Measurements from ENCODE around the gene CYP27B1. TPM values are rescaled to one million over a fixed set of nuclear protein-coding genes. Genes with fewer than 3 reads are reported as not detected.
A peak's percentile ranks its signal among the peaks of the same experiment; 100 is the strongest.

Gene CYP27B1
- total and polyA plus RNA-seq, 9 of the 15 experiments (the other 6 are each of a cell fraction or from before 2014, with no cell fraction given) = 0.18 to 4.2 (median 1.8) TPM

DNA sequence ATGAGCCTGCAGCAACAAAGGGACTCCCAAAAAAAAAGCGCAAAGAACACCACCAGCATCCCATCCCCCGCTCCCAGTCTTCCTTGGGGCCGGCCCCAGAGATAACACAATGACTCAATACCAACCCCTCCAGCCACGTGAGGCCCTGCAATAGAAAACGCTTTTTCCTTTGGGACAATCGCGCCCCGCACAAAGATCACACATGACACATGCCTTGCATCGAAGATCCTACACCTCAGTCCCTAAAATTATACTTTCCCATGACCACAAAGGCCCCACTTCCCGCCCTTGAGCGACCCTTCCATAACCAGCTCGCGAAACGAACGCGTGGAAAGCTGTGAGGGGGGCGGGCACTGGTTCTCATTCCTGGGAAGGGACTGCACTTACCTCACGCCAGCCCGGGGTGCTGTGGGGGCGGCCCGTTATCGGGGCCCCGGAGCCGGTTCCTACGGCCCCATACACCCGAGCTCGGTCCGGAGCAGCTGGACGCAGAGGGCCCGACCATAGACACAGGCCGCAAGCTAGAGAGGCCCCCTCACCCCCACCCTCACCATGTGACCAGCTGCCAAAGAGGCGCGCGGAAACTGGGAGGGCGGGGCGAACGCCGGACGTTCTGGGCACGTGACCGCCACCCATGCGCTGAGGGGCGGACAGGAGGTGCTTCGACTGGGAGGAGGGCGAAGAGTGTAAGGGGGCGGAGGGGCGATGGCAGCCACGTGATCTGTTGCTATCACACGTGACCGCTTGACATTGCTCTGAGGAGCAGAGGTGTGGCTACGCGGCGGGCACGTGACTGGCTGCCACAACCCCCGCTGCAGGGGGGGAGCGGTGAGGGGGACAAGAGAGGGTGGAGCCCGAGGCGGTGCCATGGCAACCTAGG, 14.8 kb downstream of the CYP27B1 start, which contains the start of gene CDK4 (continued):
- TF ChIP-seq ZFP36 (IDR thresholded peaks at IDR 0.05; ENCODE audit: low read depth, low read length, partially characterized antibody) = no peak
- peak; percentile 30; the same call in 1 of the 2 replicates for TF ChIP-seq ZBTB43 (CRISPR knock-in tag; IDR thresholded peaks at IDR 0.05)
- TF ChIP-seq, protein P1, sequence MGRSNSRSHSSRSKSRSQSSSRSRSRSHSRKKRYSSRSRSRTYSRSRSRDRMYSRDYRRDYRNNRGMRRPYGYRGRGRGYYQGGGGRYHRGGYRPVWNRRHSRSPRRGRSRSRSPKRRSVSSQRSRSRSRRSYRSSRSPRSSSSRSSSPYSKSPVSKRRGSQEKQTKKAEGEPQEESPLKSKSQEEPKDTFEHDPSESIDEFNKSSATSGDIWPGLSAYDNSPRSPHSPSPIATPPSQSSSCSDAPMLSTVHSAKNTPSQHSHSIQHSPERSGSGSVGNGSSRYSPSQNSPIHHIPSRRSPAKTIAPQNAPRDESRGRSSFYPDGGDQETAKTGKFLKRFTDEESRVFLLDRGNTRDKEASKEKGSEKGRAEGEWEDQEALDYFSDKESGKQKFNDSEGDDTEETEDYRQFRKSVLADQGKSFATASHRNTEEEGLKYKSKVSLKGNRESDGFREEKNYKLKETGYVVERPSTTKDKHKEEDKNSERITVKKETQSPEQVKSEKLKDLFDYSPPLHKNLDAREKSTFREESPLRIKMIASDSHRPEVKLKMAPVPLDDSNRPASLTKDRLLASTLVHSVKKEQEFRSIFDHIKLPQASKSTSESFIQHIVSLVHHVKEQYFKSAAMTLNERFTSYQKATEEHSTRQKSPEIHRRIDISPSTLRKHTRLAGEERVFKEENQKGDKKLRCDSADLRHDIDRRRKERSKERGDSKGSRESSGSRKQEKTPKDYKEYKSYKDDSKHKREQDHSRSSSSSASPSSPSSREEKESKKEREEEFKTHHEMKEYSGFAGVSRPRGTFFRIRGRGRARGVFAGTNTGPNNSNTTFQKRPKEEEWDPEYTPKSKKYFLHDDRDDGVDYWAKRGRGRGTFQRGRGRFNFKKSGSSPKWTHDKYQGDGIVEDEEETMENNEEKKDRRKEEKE (IDR thresholded peaks at IDR 0.05; ENCODE audit: borderline replicate concordance in 1 of 2, control insufficient read depth in 1 of 2, low read depth in 2 of 2, low read length in 1 of 2) = 0 out of 4 replicates have a peak, but pooled peaks of 1 of the 2 experiments have one; percentile 25
- TF ChIP-seq MBD2 (IDR thresholded peaks at IDR 0.05; ENCODE audit: borderline replicate concordance, low read depth) = peak; percentile 54; the same call in 1 of the 2 replicates
- peak; percentile 83 for TF ChIP-seq E2F3 (CRISPR knock-in tag; IDR thresholded peaks at IDR 0.05)
- peak; percentile 73 for TF ChIP-seq POLR2B (IDR thresholded peaks at IDR 0.05; ENCODE audit: low read depth, partially characterized antibody)
- peak; percentile 99 for TF ChIP-seq TFAP4 (CRISPR knock-in tag; IDR thresholded peaks at IDR 0.05; ENCODE audit: borderline replicate concordance)
- no peak for TF ChIP-seq ZNF583 (CRISPR knock-in tag; IDR thresholded peaks at IDR 0.05)
- peak; percentile 75; the same call in 1 of the 2 replicates for TF ChIP-seq ZNF644 (tag; IDR thresholded peaks at IDR 0.05; ENCODE audit: low read depth)
- TF ChIP-seq, protein P2, sequence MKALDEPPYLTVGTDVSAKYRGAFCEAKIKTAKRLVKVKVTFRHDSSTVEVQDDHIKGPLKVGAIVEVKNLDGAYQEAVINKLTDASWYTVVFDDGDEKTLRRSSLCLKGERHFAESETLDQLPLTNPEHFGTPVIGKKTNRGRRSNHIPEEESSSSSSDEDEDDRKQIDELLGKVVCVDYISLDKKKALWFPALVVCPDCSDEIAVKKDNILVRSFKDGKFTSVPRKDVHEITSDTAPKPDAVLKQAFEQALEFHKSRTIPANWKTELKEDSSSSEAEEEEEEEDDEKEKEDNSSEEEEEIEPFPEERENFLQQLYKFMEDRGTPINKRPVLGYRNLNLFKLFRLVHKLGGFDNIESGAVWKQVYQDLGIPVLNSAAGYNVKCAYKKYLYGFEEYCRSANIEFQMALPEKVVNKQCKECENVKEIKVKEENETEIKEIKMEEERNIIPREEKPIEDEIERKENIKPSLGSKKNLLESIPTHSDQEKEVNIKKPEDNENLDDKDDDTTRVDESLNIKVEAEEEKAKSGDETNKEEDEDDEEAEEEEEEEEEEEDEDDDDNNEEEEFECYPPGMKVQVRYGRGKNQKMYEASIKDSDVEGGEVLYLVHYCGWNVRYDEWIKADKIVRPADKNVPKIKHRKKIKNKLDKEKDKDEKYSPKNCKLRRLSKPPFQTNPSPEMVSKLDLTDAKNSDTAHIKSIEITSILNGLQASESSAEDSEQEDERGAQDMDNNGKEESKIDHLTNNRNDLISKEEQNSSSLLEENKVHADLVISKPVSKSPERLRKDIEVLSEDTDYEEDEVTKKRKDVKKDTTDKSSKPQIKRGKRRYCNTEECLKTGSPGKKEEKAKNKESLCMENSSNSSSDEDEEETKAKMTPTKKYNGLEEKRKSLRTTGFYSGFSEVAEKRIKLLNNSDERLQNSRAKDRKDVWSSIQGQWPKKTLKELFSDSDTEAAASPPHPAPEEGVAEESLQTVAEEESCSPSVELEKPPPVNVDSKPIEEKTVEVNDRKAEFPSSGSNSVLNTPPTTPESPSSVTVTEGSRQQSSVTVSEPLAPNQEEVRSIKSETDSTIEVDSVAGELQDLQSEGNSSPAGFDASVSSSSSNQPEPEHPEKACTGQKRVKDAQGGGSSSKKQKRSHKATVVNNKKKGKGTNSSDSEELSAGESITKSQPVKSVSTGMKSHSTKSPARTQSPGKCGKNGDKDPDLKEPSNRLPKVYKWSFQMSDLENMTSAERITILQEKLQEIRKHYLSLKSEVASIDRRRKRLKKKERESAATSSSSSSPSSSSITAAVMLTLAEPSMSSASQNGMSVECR (CRISPR knock-in tag; IDR thresholded peaks at IDR 0.05) = peak; percentile 90
- TF ChIP-seq MTA3 (IDR thresholded peaks at IDR 0.05; ENCODE audit: borderline replicate concordance) = 0 out of 2 replicates have a peak, but pooled peaks have one; percentile 62
- TF ChIP-seq ELF4 (CRISPR knock-in tag; IDR thresholded peaks at IDR 0.05) = no peak
- no peak for TF ChIP-seq ZNF77 (CRISPR knock-in tag; IDR thresholded peaks at IDR 0.05)
- peak; percentile 28; the same call in 1 of the 2 replicates for TF ChIP-seq ZEB2 (IDR thresholded peaks at IDR 0.05)
- TF ChIP-seq BHLHE40 (IDR thresholded peaks at IDR 0.05; ENCODE audit: low read length) = peak; percentile 100
- TF ChIP-seq ZNF586 (CRISPR knock-in tag; conservative IDR thresholded peaks at IDR 0.05) = peak; percentile 30; the same call in 1 of the 2 replicates
